Activated T-cell treated with anti-CD3 and anti-CD28 coated beads, Interleukin-2, amount 50 U/mL, for 72 hours (primary cell): ENCODE results near the gene GARNL3. TPM values are rescaled to one million over a fixed set of nuclear protein-coding genes. Genes with fewer than 3 reads are reported as not detected.

ENCODE experiments used
- ATAC-seq, 2 donors: fragments of 150-1000 bp; cut with Tn5 transposase; replicated peaks in 1 of 2; 2 replicates each; pipeline ENCODE4 v1.10.0; 2021; ENCODE audit warnings: moderate library complexity in 2 of 2, mild to moderate bottlenecking in 1 of 2
- DNase-seq, 2 donors: peaks; one replicate each; pipeline ENCODE4 v3.0.0; 2021 to 2022; ENCODE audit warnings: mixed read lengths in 1 of 2
- H3K27ac Mint-ChIP-seq: one replicate; pipeline ENCODE4 v1.8.0; 2022; ENCODE audit warnings: mild to moderate bottlenecking, moderate library complexity, mixed read lengths
- H3K27me3 Mint-ChIP-seq: one replicate; pipeline ENCODE4 v1.8.0; 2022; ENCODE audit warnings: low read depth, mixed read lengths
- H3K36me3 Mint-ChIP-seq, 2 donors: one replicate each; pipeline ENCODE4 v1.8.0; 2022; ENCODE audit warnings: mixed read lengths in 2 of 2, mild to moderate bottlenecking in 1 of 2; ENCODE audit not compliant: insufficient read depth in 2 of 2
- H3K4me1 Mint-ChIP-seq: one replicate; pipeline ENCODE4 v1.8.0; 2022; ENCODE audit warnings: low read depth, mixed read lengths
- H3K4me3 Mint-ChIP-seq, 2 donors: one replicate each; pipeline ENCODE4 v1.8.0; 2022; ENCODE audit warnings: mild to moderate bottlenecking in 2 of 2, mixed read lengths in 2 of 2, moderate library complexity in 2 of 2
- H3K9me3 Mint-ChIP-seq, 2 donors: one replicate each; pipeline ENCODE4 v1.8.0; 2022; ENCODE audit warnings: mixed read lengths in 2 of 2
- total RNA-seq, 2 donors: library from RNA; stranded (reverse); gene quantifications; one replicate each; pipeline ENCODE4 v1.2.3, GENCODE V29; 2022

Gene GARNL3
- total RNA-seq, 2 donors from 2014 or later, result 2.2 to 4.7 TPM

GRCh38 chr9:127360829-127361228, 96.3 kb downstream of the GARNL3 start:
- no peaks in the 10 kb centered on the region for H3K36me3 Mint-ChIP-seq
- H3K27ac Mint-ChIP-seq, result no peak overlapping the region
- no peak overlapping the region for H3K4me3 Mint-ChIP-seq
- H3K27me3 Mint-ChIP-seq, result peaks cover 40% of the 10 kb centered on the region
- H3K4me1 Mint-ChIP-seq, result no peaks in the 10 kb centered on the region
- DNase-seq (no peak), ATAC-seq (no peak)
- H3K9me3 Mint-ChIP-seq, result no peaks in the 10 kb centered on the region

- H3K27ac Mint-ChIP-seq, result no peak overlapping the region
- peaks cover 32% of the 10 kb centered on the region for H3K27me3 Mint-ChIP-seq
- no peaks in the 10 kb centered on the region for H3K4me1 Mint-ChIP-seq
- DNase-seq (no peak), ATAC-seq (no peak)
- H3K9me3 Mint-ChIP-seq, result no peaks in the 10 kb centered on the region
- H3K36me3 Mint-ChIP-seq, result no peaks in the 10 kb centered on the region
- no peak overlapping the region for H3K4me3 Mint-ChIP-seq
These were observed 97.0 kb downstream of the GARNL3 start for GRCh38 chr9:127361561-127361960.

- H3K27ac Mint-ChIP-seq, result no peak overlapping the region
- peaks cover 23% of the 10 kb centered on the region for H3K27me3 Mint-ChIP-seq
- no peak for DNase-seq
- no peaks in the 10 kb centered on the region for H3K9me3 Mint-ChIP-seq
- no peak overlapping the region for H3K4me3 Mint-ChIP-seq
- ATAC-seq, result no peak
- no peaks in the 10 kb centered on the region for H3K4me1 Mint-ChIP-seq
- H3K36me3 Mint-ChIP-seq, result no peaks in the 10 kb centered on the region
These were observed 98.3 kb downstream of the GARNL3 start for GRCh38 chr9:127362829-127363228.

GRCh38 chr9:127365461-127365860, 100.9 kb downstream of the GARNL3 start:
- no peak for DNase-seq
- no peak overlapping the region for H3K4me3 Mint-ChIP-seq

GRCh38 chr9:127366594-127366993, 102.0 kb downstream of the GARNL3 start:
- Mint-ChIP-seq H3K9me3 (no peaks in the 10 kb centered on the region), H3K4me1 (no peaks in the 10 kb centered on the region), H3K27me3 (peaks cover 42% of the 10 kb centered on the region)

More at GRCh38 chr9:127365461-127365860, 100.9 kb downstream of the GARNL3 start:
- no peak for ATAC-seq
- no peaks in the 10 kb centered on the region for H3K9me3 Mint-ChIP-seq
- H3K27me3 Mint-ChIP-seq, result peaks cover 33% of the 10 kb centered on the region
- H3K4me1 Mint-ChIP-seq, result no peaks in the 10 kb centered on the region
- H3K27ac Mint-ChIP-seq, result no peak overlapping the region
- H3K36me3 Mint-ChIP-seq, result no peaks in the 10 kb centered on the region

GRCh38 chr9:127368852-127369402, 104.4 kb downstream of the GARNL3 start:
- ATAC-seq (no peak), DNase-seq (no peak)
- no peaks in the 10 kb centered on the region for H3K9me3 Mint-ChIP-seq
- no peaks in the 10 kb centered on the region for H3K4me1 Mint-ChIP-seq
- peaks cover 51% of the 10 kb centered on the region for H3K27me3 Mint-ChIP-seq
- H3K4me3 Mint-ChIP-seq, result no peak overlapping the region
- H3K36me3 Mint-ChIP-seq, result no peaks in the 10 kb centered on the region
- H3K27ac Mint-ChIP-seq, result no peak overlapping the region

More at GRCh38 chr9:127366594-127366993, 102.0 kb downstream of the GARNL3 start:
- DNase-seq (no peak), ATAC-seq (no peak)
- no peak overlapping the region for H3K4me3 Mint-ChIP-seq
- no peak overlapping the region for H3K27ac Mint-ChIP-seq
- H3K36me3 Mint-ChIP-seq, result no peaks in the 10 kb centered on the region

- no peaks in the 10 kb centered on the region for H3K9me3 Mint-ChIP-seq
- H3K36me3 Mint-ChIP-seq, result no peaks in the 10 kb centered on the region
- no peak overlapping the region for H3K4me3 Mint-ChIP-seq
- DNase-seq, result no peak
- no peak overlapping the region for H3K27ac Mint-ChIP-seq
- H3K27me3 Mint-ChIP-seq, result peaks cover 51% of the 10 kb centered on the region
- no peaks in the 10 kb centered on the region for H3K4me1 Mint-ChIP-seq
- ATAC-seq, result no peak
These were observed 104.9 kb downstream of the GARNL3 start for GRCh38 chr9:127369428-127369827.

GRCh38 chr9:127370147-127370579, 105.6 kb downstream of the GARNL3 start:
- ATAC-seq, result no peak
- Mint-ChIP-seq H3K4me1 (no peaks in the 10 kb centered on the region), H3K27me3 (peaks cover 57% of the 10 kb centered on the region), H3K27ac (no peak overlapping the region), H3K36me3 (no peaks in the 10 kb centered on the region), H3K9me3 (no peaks in the 10 kb centered on the region), H3K4me3 (no peak overlapping the region)
- no peak for DNase-seq

GRCh38 chr9:127370672-127371648, 106.4 kb downstream of the GARNL3 start:
- no peak overlapping the region for H3K27ac Mint-ChIP-seq
- DNase-seq (no peak), ATAC-seq (no peak)
- H3K36me3 Mint-ChIP-seq, result no peaks in the 10 kb centered on the region
- no peaks in the 10 kb centered on the region for H3K4me1 Mint-ChIP-seq
- H3K4me3 Mint-ChIP-seq, result no peak overlapping the region
- H3K27me3 Mint-ChIP-seq, result peaks cover 64% of the 10 kb centered on the region
- H3K9me3 Mint-ChIP-seq, result no peaks in the 10 kb centered on the region

GRCh38 chr9:127380479-127380878, 115.9 kb downstream of the GARNL3 start:
- H3K27me3 Mint-ChIP-seq, result peaks cover 60% of the 10 kb centered on the region
- H3K9me3 Mint-ChIP-seq, result no peaks in the 10 kb centered on the region
- peaks cover under 1% of the 10 kb centered on the region for H3K4me1 Mint-ChIP-seq
- peaks cover 3 to 6% of the 10 kb centered on the region in 2 donors for H3K36me3 Mint-ChIP-seq
- H3K4me3 Mint-ChIP-seq, result no peak overlapping the region
- ATAC-seq (no peak), DNase-seq (no peak)
- no peak overlapping the region for H3K27ac Mint-ChIP-seq

GRCh38 chr9:127382541-127382940, 118.0 kb downstream of the GARNL3 start:
- Mint-ChIP-seq H3K36me3 (peaks cover 3 to 6% of the 10 kb centered on the region in 2 donors), H3K27me3 (peaks cover 65% of the 10 kb centered on the region), H3K27ac (no peak overlapping the region), H3K9me3 (no peaks in the 10 kb centered on the region), H3K4me3 (no peak overlapping the region), H3K4me1 (peaks cover 14% of the 10 kb centered on the region)
- ATAC-seq (no peak), DNase-seq (no peak)

GRCh38 chr9:127384016-127384730, 119.6 kb downstream of the GARNL3 start:
- H3K9me3 Mint-ChIP-seq, result no peaks in the 10 kb centered on the region
- peaks cover 3 to 6% of the 10 kb centered on the region in 2 donors for H3K36me3 Mint-ChIP-seq
- DNase-seq, result no peak
- peaks cover 29% of the 10 kb centered on the region for H3K4me1 Mint-ChIP-seq
- no peak for ATAC-seq
- H3K27me3 Mint-ChIP-seq, result peaks cover 61% of the 10 kb centered on the region
- no peak overlapping the region for H3K27ac Mint-ChIP-seq
- no peak overlapping the region for H3K4me3 Mint-ChIP-seq

- peaks cover 1 to 3% of the 10 kb centered on the region in 2 donors for H3K36me3 Mint-ChIP-seq
- no peaks in the 10 kb centered on the region for H3K9me3 Mint-ChIP-seq
- peaks cover 54% of the 10 kb centered on the region for H3K27me3 Mint-ChIP-seq
- H3K4me1 Mint-ChIP-seq, result peaks cover 36% of the 10 kb centered on the region
- no peak for DNase-seq
- H3K4me3 Mint-ChIP-seq, result no peak overlapping the region
- no peak overlapping the region for H3K27ac Mint-ChIP-seq
- no peak for ATAC-seq
These were observed 120.3 kb downstream of the GARNL3 start for GRCh38 chr9:127384901-127385300.
